Measurements from ENCODE around the gene SCML1. TPM values are rescaled to one million over a fixed set of nuclear protein-coding genes. Genes with fewer than 3 reads are reported as not detected.

Gene SCML1
- total RNA-seq, 2 experiments from 2014 or later, result not detected

GRCh38 chrX:17787557-17787956, 50.3 kb downstream of the SCML1 start:
- no peak overlapping the region for H3K4me2 ChIP-seq (ENCODE audit: low read length)
- DNase-seq (ENCODE audit: low spot score), result no peak
- no peaks in the 10 kb centered on the region for H3K9me2 ChIP-seq (ENCODE audit: insufficient read depth, low read length)
- H2AFZ ChIP-seq (ENCODE audit: low read length), result no peak overlapping the region
- ChIA-PET POLR2A (no interaction called here), CTCF (ENCODE audit: unreplicated experiment) (no interaction called here)
- no peaks in the 10 kb centered on the region for H3K9me3 ChIP-seq (ENCODE audit: low read length)
- H4K20me1 ChIP-seq (ENCODE audit: insufficient read depth, low read length), result no peaks in the 10 kb centered on the region
- no peak overlapping the region for H3K4me3 ChIP-seq (ENCODE audit: low read depth, low read length, poor library complexity, severe bottlenecking)
- H3K4me1 ChIP-seq (ENCODE audit: insufficient read depth, low read length, poor library complexity, severe bottlenecking), result no peaks in the 10 kb centered on the region
- H3K36me3 ChIP-seq (ENCODE audit: insufficient read depth, low read length), result no peaks in the 10 kb centered on the region
- H3K79me2 ChIP-seq (ENCODE audit: insufficient read depth, low read depth, low read length), result no peaks in the 10 kb centered on the region
- intact Hi-C loops (cut with micrococcal nuclease; ENCODE audit: unreplicated experiment), result loop anchor here (5.0 kb wide), 1 partner anchor 590 kb away; no protein-coding TSS in a partner anchor
- no peak overlapping the region for H3K27ac ChIP-seq (ENCODE audit: low read depth, low read length, poor library complexity, severe bottlenecking)
- BruUV-seq (replicated peaks), result no TSS peak
- no peak for TF ChIP-seq EZH2phosphoT487 (IDR thresholded peaks at IDR 0.05; ENCODE audit: borderline replicate concordance, low read depth, low read length)
- no peak for TF ChIP-seq CTCF (conservative IDR thresholded peaks at IDR 0.05; ENCODE audit: low read length)

- BruUV-seq (replicated peaks), result no TSS peak
- no peaks in the 10 kb centered on the region for H3K4me1 ChIP-seq (ENCODE audit: insufficient read depth, low read length, poor library complexity, severe bottlenecking)
- no peak overlapping the region for H3K4me3 ChIP-seq (ENCODE audit: low read depth, low read length, poor library complexity, severe bottlenecking)
- DNase-seq (ENCODE audit: low spot score), result peak; percentile 14
- no peaks in the 10 kb centered on the region for H3K9me2 ChIP-seq (ENCODE audit: insufficient read depth, low read length)
- H3K79me2 ChIP-seq (ENCODE audit: insufficient read depth, low read depth, low read length), result no peaks in the 10 kb centered on the region
- H4K20me1 ChIP-seq (ENCODE audit: insufficient read depth, low read length), result no peaks in the 10 kb centered on the region
- H3K4me2 ChIP-seq (ENCODE audit: low read length), result no peak overlapping the region
- no peaks in the 10 kb centered on the region for H3K36me3 ChIP-seq (ENCODE audit: insufficient read depth, low read length)
- no peaks in the 10 kb centered on the region for H3K9me3 ChIP-seq (ENCODE audit: low read length)
- H3K27ac ChIP-seq (ENCODE audit: low read depth, low read length, poor library complexity, severe bottlenecking), result no peak overlapping the region
- H2AFZ ChIP-seq (ENCODE audit: low read length), result no peak overlapping the region
- TF ChIP-seq EZH2phosphoT487 (IDR thresholded peaks at IDR 0.05; ENCODE audit: borderline replicate concordance, low read depth, low read length), result no peak
- peak; percentile 80 for TF ChIP-seq CTCF (conservative IDR thresholded peaks at IDR 0.05; ENCODE audit: low read length)
- POLR2A ChIA-PET, result interaction anchor here (0.6 kb wide), 1 partner anchor 10 kb away, joined by 9 read pairs; no protein-coding TSS in a partner anchor
- CTCF ChIA-PET (ENCODE audit: unreplicated experiment), result no interaction called here
- intact Hi-C loops (cut with micrococcal nuclease; ENCODE audit: unreplicated experiment), result loop anchor here (5.0 kb wide), 1 partner anchor 589 kb away; no protein-coding TSS in a partner anchor
These were observed 51.1 kb downstream of the SCML1 start for GRCh38 chrX:17788439-17788838.

GRCh38 chrX:17788956-17789562, 51.8 kb downstream of the SCML1 start:
- Histone ChIP-seq H3K4me2 (ENCODE audit: low read length) (no peak overlapping the region), H3K9me2 (ENCODE audit: insufficient read depth, low read length) (no peaks in the 10 kb centered on the region), H4K20me1 (ENCODE audit: insufficient read depth, low read length) (no peaks in the 10 kb centered on the region), H2AFZ (ENCODE audit: low read length) (no peak overlapping the region), H3K9me3 (ENCODE audit: low read length) (no peaks in the 10 kb centered on the region), H3K27ac (ENCODE audit: low read depth, low read length, poor library complexity, severe bottlenecking) (no peak overlapping the region), H3K79me2 (ENCODE audit: insufficient read depth, low read depth, low read length) (no peaks in the 10 kb centered on the region), H3K4me3 (ENCODE audit: low read depth, low read length, poor library complexity, severe bottlenecking) (no peak overlapping the region), H3K36me3 (ENCODE audit: insufficient read depth, low read length) (no peaks in the 10 kb centered on the region), H3K4me1 (ENCODE audit: insufficient read depth, low read length, poor library complexity, severe bottlenecking) (no peaks in the 10 kb centered on the region)
- ChIA-PET CTCF (ENCODE audit: unreplicated experiment) (no interaction called here), POLR2A (interaction anchor here (0.6 kb wide), 1 partner anchor 10 kb away, joined by 9 read pairs; no protein-coding TSS in a partner anchor)
- no peak for TF ChIP-seq EZH2phosphoT487 (IDR thresholded peaks at IDR 0.05; ENCODE audit: borderline replicate concordance, low read depth, low read length)
- no peak for TF ChIP-seq CTCF (conservative IDR thresholded peaks at IDR 0.05; ENCODE audit: low read length)
- BruUV-seq (replicated peaks), result no TSS peak
- DNase-seq (ENCODE audit: low spot score), result no peak
- intact Hi-C loops (cut with micrococcal nuclease; ENCODE audit: unreplicated experiment), result loop anchor here (5.0 kb wide), 1 partner anchor 588 kb away; no protein-coding TSS in a partner anchor

Measured in OCI-LY7 (cell line).